ENCODE results near the gene DYSF.

DYSF gene

GRCh38 chr2:71462641-71463341 lies 9.4 kb downstream of the DYSF start:
- TF ChIP-seq TAF1 (IDR thresholded peaks at IDR 0.05; ENCODE audit: borderline replicate concordance, insufficient read depth, low read length) (no peak), REST (IDR thresholded peaks at IDR 0.05; ENCODE audit: insufficient read depth in 1 of 2, low read depth in 2 of 2, low read length in 2 of 2) (no peak), POLR2AphosphoS5 (IDR thresholded peaks at IDR 0.05; ENCODE audit: low read depth, low read length) (no peak), FOXP2 (optimal IDR thresholded peaks at IDR 0.05; ENCODE audit: borderline replicate concordance, extremely low read depth, extremely low read length, insufficient read depth) (no peak), SIN3A (IDR thresholded peaks at IDR 0.05; ENCODE audit: borderline replicate concordance, insufficient read depth, low read length) (no peak)

DNA sequence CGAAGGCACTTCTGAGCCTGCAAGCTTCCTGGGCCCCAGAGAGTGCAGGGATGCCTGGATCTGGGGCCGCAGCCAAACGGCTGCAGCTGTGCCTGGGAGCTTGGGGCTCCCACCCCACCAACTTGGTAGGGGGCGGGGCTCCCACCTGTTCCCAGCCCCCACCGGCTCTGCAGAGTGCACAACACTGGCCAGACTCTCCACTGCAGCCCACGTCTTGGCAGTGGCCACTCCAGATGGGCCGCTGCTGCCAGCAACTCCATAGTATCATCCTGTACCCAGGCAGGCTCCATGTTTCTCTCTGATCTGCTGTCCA lies 9.9 kb downstream of the DYSF start:
- no peak for TF ChIP-seq REST (IDR thresholded peaks at IDR 0.05; ENCODE audit: insufficient read depth in 1 of 2, low read depth in 2 of 2, low read length in 2 of 2)
- no peak for TF ChIP-seq POLR2AphosphoS5 (IDR thresholded peaks at IDR 0.05; ENCODE audit: low read depth, low read length)
- no peak for TF ChIP-seq SIN3A (IDR thresholded peaks at IDR 0.05; ENCODE audit: borderline replicate concordance, insufficient read depth, low read length)
- no peak for TF ChIP-seq TAF1 (IDR thresholded peaks at IDR 0.05; ENCODE audit: borderline replicate concordance, insufficient read depth, low read length)
- TF ChIP-seq FOXP2 (optimal IDR thresholded peaks at IDR 0.05; ENCODE audit: borderline replicate concordance, extremely low read depth, extremely low read length, insufficient read depth), result no peak

GRCh38 chr2:71464389-71464788 lies 11.0 kb downstream of the DYSF start:
- TF ChIP-seq REST (IDR thresholded peaks at IDR 0.05; ENCODE audit: insufficient read depth in 1 of 2, low read depth in 2 of 2, low read length in 2 of 2) (no peak), POLR2AphosphoS5 (IDR thresholded peaks at IDR 0.05; ENCODE audit: low read depth, low read length) (no peak), FOXP2 (optimal IDR thresholded peaks at IDR 0.05; ENCODE audit: borderline replicate concordance, extremely low read depth, extremely low read length, insufficient read depth) (no peak), SIN3A (IDR thresholded peaks at IDR 0.05; ENCODE audit: borderline replicate concordance, insufficient read depth, low read length) (no peak), TAF1 (IDR thresholded peaks at IDR 0.05; ENCODE audit: borderline replicate concordance, insufficient read depth, low read length) (no peak)

DNA sequence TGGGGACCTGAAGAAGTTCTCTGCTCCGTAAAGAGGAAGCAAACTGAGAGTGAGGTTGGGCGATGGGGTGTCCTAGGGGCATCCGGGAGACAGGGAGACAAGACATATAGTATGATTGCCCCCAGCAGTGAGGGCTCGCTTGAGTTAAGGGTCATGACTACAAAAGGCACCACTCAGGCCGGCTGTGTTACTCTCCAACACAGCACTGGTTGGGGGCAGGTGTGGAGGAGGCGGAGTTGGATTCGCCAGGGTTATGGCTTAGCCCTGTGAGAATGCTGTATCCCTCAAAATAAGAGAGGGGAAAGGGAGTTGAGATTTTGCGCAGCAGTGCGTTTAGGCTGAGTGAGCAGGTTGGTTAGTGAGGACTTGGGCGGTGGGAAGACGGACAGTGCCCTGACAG lies 12.0 kb downstream of the DYSF start:
- no peak for TF ChIP-seq POLR2AphosphoS5 (IDR thresholded peaks at IDR 0.05; ENCODE audit: low read depth, low read length)

- TF ChIP-seq REST (IDR thresholded peaks at IDR 0.05; ENCODE audit: insufficient read depth in 1 of 2, low read depth in 2 of 2, low read length in 2 of 2), result no peak
- no peak for TF ChIP-seq FOXP2 (optimal IDR thresholded peaks at IDR 0.05; ENCODE audit: borderline replicate concordance, extremely low read depth, extremely low read length, insufficient read depth)
- no peak for TF ChIP-seq POLR2AphosphoS5 (IDR thresholded peaks at IDR 0.05; ENCODE audit: low read depth, low read length)
These were observed 12.6 kb downstream of the DYSF start for GRCh38 chr2:71465961-71466300.

Data from PFSK-1 (cell line).